DND-41 (cell line): ENCODE data around the gene GNAT2.

Source experiments
- CTCF ChIP-seq: IDR thresholded peaks from 2 replicates; pipeline ENCODE4 v1.5.1; 2012; ENCODE audit warnings: borderline replicate concordance, low read length, moderate library complexity, mild to moderate bottlenecking; ENCODE audit not compliant: poor library complexity, severe bottlenecking; ENCODE audit errors: extremely low read depth
- EZH2 ChIP-seq: IDR thresholded peaks from 3 replicates; pipeline ENCODE4 v1.6.1; 2012; ENCODE audit warnings: borderline replicate concordance, low read depth, mild to moderate bottlenecking, moderate library complexity, low read length, inconsistent platforms; ENCODE audit not compliant: severe bottlenecking

GRCh38 chr1:109592916-109593315, 26.5 kb downstream of the GNAT2 start:
- TF ChIP-seq CTCF: no peak
- TF ChIP-seq EZH2: no peak
